Measurements from ENCODE around the gene SYP.

Gene SYP

DNA sequence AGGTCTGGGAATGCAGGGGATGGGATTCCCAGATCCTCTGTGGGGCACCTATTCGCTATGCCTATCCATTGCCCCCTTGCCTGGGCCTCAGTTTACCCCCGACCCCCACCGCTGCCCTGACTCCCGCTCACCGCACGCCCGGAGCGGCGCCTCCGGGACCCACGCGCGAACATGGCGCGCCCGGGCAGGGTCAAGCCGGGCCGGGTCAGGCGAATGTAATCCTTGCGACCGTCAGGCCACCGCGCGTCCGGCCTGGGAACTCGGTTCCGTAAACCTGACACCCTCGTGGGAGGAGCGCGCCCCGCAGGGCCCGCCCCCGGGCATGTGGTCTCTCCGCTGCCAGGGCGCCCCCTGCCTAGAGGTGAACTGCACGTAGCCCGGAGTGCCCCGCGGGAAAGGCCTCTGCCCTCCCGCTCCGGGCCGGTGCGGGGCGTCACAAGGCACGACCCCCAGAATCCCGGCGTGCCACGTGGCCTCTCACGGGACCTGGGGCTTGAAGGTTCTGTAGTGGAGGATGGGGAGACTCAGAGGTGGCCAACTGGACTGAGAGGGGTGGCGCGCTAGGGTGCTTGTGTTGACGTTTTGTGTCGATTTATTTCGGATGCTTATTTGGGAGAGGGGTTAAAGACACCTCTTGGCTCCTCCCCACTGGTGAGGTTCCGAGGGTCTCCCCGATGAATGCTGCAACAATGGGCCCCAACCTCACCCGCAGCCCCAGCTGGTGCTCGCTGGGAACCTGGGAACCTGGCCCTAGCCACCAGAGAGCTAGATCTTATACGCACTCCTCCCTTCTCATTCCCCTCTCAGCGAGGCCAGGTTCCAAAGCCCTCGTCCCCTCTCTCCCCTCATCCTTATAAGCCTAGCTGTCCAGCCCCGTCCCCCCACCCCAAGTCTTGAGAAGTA, 13.6 kb downstream of the SYP start, which contains the start of gene PRICKLE3:
TSS of gene PRICKLE3 (minus strand) at position 249 of the 903 bp plus-strand sequence. CDS start at position 173, 76 bp downstream.
- Histone ChIP-seq H3K27ac (ENCODE audit: low read length) (peak within 1 kb of the TSS; percentile 42), H3K4me2 (ENCODE audit: low read length) (peak within 1 kb of the TSS; percentile 99), H3K9me3 (ENCODE audit: insufficient read depth, low read length) (no peaks in the 10 kb centered on the region), H3K36me3 (replicated peaks; ENCODE audit: low read depth, low read length) (peaks cover 11% of the 10 kb centered on the region), H3K4me3 (ENCODE audit: low read length) (peak within 1 kb of the TSS; percentile 100), H3K4me1 (ENCODE audit: low read length) (peaks cover 14% of the 10 kb centered on the region; the same call in 1 of the 2 replicates), H3K27me3 (ENCODE audit: low read depth, low read length) (no peaks in the 10 kb centered on the region), H4K20me1 (ENCODE audit: insufficient read depth, low read length) (no peaks in the 10 kb centered on the region), H3K9ac (ENCODE audit: low read length) (peak within 1 kb of the TSS; percentile 92), H3K79me2 (ENCODE audit: low read length) (peaks cover 9% of the 10 kb centered on the region), H2AFZ (ENCODE audit: low read depth, low read length) (peak within 1 kb of the TSS; percentile 16; the same call in 1 of the 2 replicates)
- no peak for TF ChIP-seq EZH2phosphoT487 (IDR thresholded peaks at IDR 0.05; ENCODE audit: low read depth)
- TF ChIP-seq, protein P1, sequence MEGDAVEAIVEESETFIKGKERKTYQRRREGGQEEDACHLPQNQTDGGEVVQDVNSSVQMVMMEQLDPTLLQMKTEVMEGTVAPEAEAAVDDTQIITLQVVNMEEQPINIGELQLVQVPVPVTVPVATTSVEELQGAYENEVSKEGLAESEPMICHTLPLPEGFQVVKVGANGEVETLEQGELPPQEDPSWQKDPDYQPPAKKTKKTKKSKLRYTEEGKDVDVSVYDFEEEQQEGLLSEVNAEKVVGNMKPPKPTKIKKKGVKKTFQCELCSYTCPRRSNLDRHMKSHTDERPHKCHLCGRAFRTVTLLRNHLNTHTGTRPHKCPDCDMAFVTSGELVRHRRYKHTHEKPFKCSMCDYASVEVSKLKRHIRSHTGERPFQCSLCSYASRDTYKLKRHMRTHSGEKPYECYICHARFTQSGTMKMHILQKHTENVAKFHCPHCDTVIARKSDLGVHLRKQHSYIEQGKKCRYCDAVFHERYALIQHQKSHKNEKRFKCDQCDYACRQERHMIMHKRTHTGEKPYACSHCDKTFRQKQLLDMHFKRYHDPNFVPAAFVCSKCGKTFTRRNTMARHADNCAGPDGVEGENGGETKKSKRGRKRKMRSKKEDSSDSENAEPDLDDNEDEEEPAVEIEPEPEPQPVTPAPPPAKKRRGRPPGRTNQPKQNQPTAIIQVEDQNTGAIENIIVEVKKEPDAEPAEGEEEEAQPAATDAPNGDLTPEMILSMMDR (IDR thresholded peaks at IDR 0.05; ENCODE audit: low read depth, low read length): peak; percentile 59

DNA sequence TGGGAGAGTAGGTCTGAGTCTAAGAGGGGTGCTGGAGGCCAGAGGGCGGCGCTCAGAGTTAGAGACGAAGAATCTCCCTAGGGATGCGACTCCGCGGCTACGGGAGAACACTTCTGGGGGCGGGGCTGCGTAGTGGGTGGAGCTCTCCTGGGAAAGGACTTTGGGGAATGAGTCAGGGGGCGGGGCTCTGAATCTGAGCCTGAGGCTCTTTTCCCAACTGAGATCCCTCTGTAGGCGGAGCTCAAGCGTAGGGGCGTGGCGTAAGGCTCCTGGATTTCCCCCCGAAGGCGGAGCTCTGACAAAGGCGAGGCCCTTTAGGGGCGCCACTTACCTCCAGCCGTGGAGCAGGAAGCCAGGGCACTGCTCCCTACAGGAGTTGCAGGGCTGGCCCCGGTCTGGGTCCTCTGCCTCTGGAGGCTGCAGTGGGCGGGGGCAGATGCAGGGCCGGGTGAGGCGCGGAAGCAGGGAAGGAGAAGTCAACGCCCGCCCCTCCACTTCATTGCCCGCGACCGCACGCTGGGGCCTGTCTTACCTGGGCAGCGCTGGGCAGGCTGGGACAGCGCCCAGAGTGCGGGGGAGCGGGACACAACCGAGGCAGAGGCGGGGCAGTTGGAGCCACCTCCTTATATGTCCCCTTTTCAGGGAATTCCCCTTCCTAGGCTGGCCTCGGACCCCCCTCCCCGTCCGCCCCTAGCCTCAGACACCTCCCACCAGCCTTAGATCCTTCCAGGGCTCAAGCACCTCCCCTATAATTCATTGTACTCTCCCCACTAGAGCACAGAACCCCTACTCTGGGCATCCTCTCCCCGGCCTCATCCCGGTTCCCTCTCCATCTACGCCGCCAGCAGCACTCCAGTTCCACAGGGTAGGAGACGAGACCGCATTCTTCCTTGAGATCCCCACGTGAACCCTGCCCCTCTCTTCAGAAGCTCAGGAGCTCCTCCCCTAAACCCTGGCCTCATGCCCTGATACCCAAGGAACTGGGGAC, 15.4 kb downstream of the SYP start:
- no peaks in the 10 kb centered on the region for H4K20me1 ChIP-seq (ENCODE audit: insufficient read depth, low read length)
- no peak overlapping the region for H2AFZ ChIP-seq (ENCODE audit: low read depth, low read length)
- peaks cover 9% of the 10 kb centered on the region for H3K79me2 ChIP-seq (ENCODE audit: low read length)
- H3K9ac ChIP-seq (ENCODE audit: low read length): peak overlapping the region; percentile 92
- H3K4me2 ChIP-seq (ENCODE audit: low read length): peak overlapping the region; percentile 99
- H3K9me3 ChIP-seq (ENCODE audit: insufficient read depth, low read length): no peaks in the 10 kb centered on the region
- no peak for TF ChIP-seq EZH2phosphoT487 (IDR thresholded peaks at IDR 0.05; ENCODE audit: low read depth)
- TF ChIP-seq, protein P1 (IDR thresholded peaks at IDR 0.05; ENCODE audit: low read depth, low read length): no peak
- peak overlapping the region; percentile 100 for H3K4me3 ChIP-seq (ENCODE audit: low read length)
- peaks cover 8% of the 10 kb centered on the region; the same call in 1 of the 2 replicates for H3K4me1 ChIP-seq (ENCODE audit: low read length)
- H3K36me3 ChIP-seq (replicated peaks; ENCODE audit: low read depth, low read length): peaks cover 11% of the 10 kb centered on the region
- peak overlapping the region; percentile 42 for H3K27ac ChIP-seq (ENCODE audit: low read length)
- H3K27me3 ChIP-seq (ENCODE audit: low read depth, low read length): no peaks in the 10 kb centered on the region

DNA sequence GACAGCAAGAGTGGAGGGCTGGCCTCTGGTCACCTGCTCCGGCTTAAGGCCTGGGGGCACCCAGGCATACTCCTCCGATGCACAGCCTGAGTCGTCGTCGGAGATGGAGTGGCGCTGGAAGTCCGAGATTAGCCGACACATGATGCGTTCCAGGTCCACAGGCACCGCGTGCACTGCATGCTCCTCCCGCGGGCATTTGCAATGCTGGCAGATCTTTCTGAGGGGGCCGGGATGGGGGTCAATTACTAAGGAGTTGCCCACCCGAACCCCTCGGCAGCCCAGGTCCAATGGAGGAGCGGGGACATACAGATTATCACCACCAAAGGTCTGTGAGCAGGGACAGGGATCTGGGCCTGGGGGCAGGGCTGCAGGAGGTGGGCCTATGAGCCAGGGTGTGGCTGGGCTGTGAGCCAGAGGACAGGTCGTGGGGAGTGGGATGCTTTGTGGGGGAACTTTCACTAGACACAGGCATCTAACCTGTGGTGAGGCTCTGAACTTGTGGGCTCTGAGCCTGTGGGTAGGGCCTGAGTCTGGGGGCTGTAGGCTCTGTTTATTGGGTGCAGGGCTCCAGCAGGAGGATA, 16.2 kb downstream of the SYP start:
- Histone ChIP-seq H2AFZ (ENCODE audit: low read depth, low read length) (no peak overlapping the region), H3K4me1 (ENCODE audit: low read length) (peaks cover 7% of the 10 kb centered on the region; the same call in 1 of the 2 replicates)

More for the DNA sequence above, 16.2 kb downstream of the SYP start:
- Histone ChIP-seq H3K27me3 (ENCODE audit: low read depth, low read length) (no peaks in the 10 kb centered on the region), H3K4me3 (ENCODE audit: low read length) (no peak overlapping the region), H4K20me1 (ENCODE audit: insufficient read depth, low read length) (no peaks in the 10 kb centered on the region), H3K9me3 (ENCODE audit: insufficient read depth, low read length) (no peaks in the 10 kb centered on the region), H3K79me2 (ENCODE audit: low read length) (peaks cover 9% of the 10 kb centered on the region), H3K9ac (ENCODE audit: low read length) (no peak overlapping the region), H3K27ac (ENCODE audit: low read length) (no peak overlapping the region), H3K4me2 (ENCODE audit: low read length) (no peak overlapping the region), H3K36me3 (replicated peaks; ENCODE audit: low read depth, low read length) (peaks cover 11% of the 10 kb centered on the region)
- TF ChIP-seq EZH2phosphoT487 (IDR thresholded peaks at IDR 0.05; ENCODE audit: low read depth): no peak
- TF ChIP-seq, protein P1 (IDR thresholded peaks at IDR 0.05; ENCODE audit: low read depth, low read length): no peak
